HL-60 (cell line): ENCODE results near the gene CLDN10.

ENCODE experiments used
- DNase-seq, 2 experiments: peaks; one replicate each; pipeline ENCODE4 v3.0.0-alpha.2; 2010 to 2020; ENCODE audit warnings: low read depth in 1 of 2, low spot score in 1 of 2
- H3K27ac ChIP-seq: fragments of 250-450 bp; sonication (Bioruptor Pico); replicated peaks from 2 replicates; pipeline ENCODE4 v1.5.1; 2020; ENCODE audit warnings: mild to moderate bottlenecking, moderate library complexity
- H3K27me3 ChIP-seq: fragments of 250-450 bp; sonication (Bioruptor Pico); 2 replicates; pipeline ENCODE4 v1.5.1; 2021; ENCODE audit warnings: mild to moderate bottlenecking, moderate library complexity; ENCODE audit not compliant: insufficient read depth, poor library complexity, severe bottlenecking
- H3K4me3 ChIP-seq: replicated peaks from 2 replicates; pipeline ENCODE4 v1.5.1; 2011; ENCODE audit warnings: mild to moderate bottlenecking, control low read depth, low read length; ENCODE audit not compliant: insufficient read depth
- CTCF ChIP-seq: IDR thresholded peaks from one replicate; pipeline ENCODE4 v1.5.1; 2011; ENCODE audit warnings: low read length, control low read depth, inconsistent platforms; ENCODE audit not compliant: insufficient read depth
- GABPA ChIP-seq: IDR thresholded peaks from 2 replicates; pipeline ENCODE4 v1.6.1; 2012; ENCODE audit warnings: low read depth
- POLR2AphosphoS5 ChIP-seq: IDR thresholded peaks from 2 replicates; pipeline ENCODE4 v1.6.1; 2012; ENCODE audit warnings: low read depth
- REST ChIP-seq: IDR thresholded peaks from 2 replicates; pipeline ENCODE4 v1.6.1; 2012; ENCODE audit warnings: low read depth; ENCODE audit not compliant: insufficient replicate concordance
- SPI1 ChIP-seq: IDR thresholded peaks from 2 replicates; pipeline ENCODE4 v1.6.1; 2012; ENCODE audit warnings: low read depth, mild to moderate bottlenecking, borderline replicate concordance

CLDN10 gene

GRCh38 chr13:95568131-95568530 lies 15.6 kb downstream of the CLDN10 start:
- Histone ChIP-seq H3K27me3 (no peaks in the 10 kb centered on the region), H3K27ac (no peak overlapping the region), H3K4me3 (no peak overlapping the region)
- no peak for TF ChIP-seq GABPA
- no peak for TF ChIP-seq SPI1
- TF ChIP-seq REST: no peak
- no peak for TF ChIP-seq CTCF
- TF ChIP-seq POLR2AphosphoS5: no peak
- DNase-seq: no peak

GRCh38 chr13:95570016-95570415 lies 17.5 kb downstream of the CLDN10 start:
- TF ChIP-seq REST (no peak), SPI1 (no peak), CTCF (no peak), POLR2AphosphoS5 (no peak), GABPA (no peak)
- no peaks in the 10 kb centered on the region for H3K27me3 ChIP-seq
- no peak for DNase-seq

GRCh38 chr13:95571941-95572340 lies 19.4 kb downstream of the CLDN10 start:
- DNase-seq: no peak
- TF ChIP-seq POLR2AphosphoS5 (no peak), GABPA (no peak), REST (no peak), CTCF (no peak), SPI1 (no peak)
- Histone ChIP-seq H3K27ac (no peak overlapping the region), H3K4me3 (no peak overlapping the region), H3K27me3 (no peaks in the 10 kb centered on the region)

More at GRCh38 chr13:95570016-95570415, 17.5 kb downstream of the CLDN10 start:
- H3K27ac ChIP-seq: no peak overlapping the region
- H3K4me3 ChIP-seq: no peak overlapping the region
